Thoracic aorta (tissue), 2 donors: Measurements from ENCODE around the gene PLEKHD1. TPM values are rescaled to one million over a fixed set of nuclear protein-coding genes. Genes with fewer than 3 reads are reported as not detected.
"Not testable (repeated sequence)": the region's sequence is repeated elsewhere in the genome, so short reads cannot be mapped to it uniquely, and the experiment has no call there.

Experiments used
- ATAC-seq: fragments of 150-250 bp; one replicate; pipeline ENCODE4 v1.8.0; 2017; ENCODE audit warnings: low read depth; ENCODE audit not compliant: insufficient number of reproducible peaks, low FRiP score
- DNase-seq: peaks from one replicate; pipeline ENCODE4 v3.0.0-alpha.2; 2020; ENCODE audit warnings: low spot score
- H3K27ac ChIP-seq, 2 donors: fragments of 200-600 bp; sonication (generic); 1 replicate in 1 of 2; 2 replicates in 1 of 2; pipeline ENCODE4 v1.5.1; 2016; ENCODE audit warnings: mild to moderate bottlenecking in 2 of 2, moderate library complexity in 2 of 2
- H3K27me3 ChIP-seq: fragments of 200-600 bp; sonication (generic); replicated peaks from 2 replicates; pipeline ENCODE4 v1.6.0; 2016; ENCODE audit warnings: mild to moderate bottlenecking; ENCODE audit not compliant: insufficient read depth
- H3K36me3 ChIP-seq: fragments of 200-600 bp; sonication (generic); one replicate; pipeline ENCODE4 v1.5.1; 2016
- H3K4me1 ChIP-seq, 2 donors: fragments of 200-600 bp; sonication (generic); 1 replicate in 1 of 2; 2 replicates in 1 of 2; pipeline versions ENCODE4 v1.5.1 to v1.6.0; 2016; ENCODE audit warnings: low read depth in 2 of 2, mild to moderate bottlenecking in 1 of 2; ENCODE audit not compliant: control insufficient read depth in 1 of 2
- H3K4me3 ChIP-seq: fragments of 200-600 bp; sonication (generic); 2 replicates; pipeline ENCODE4 v1.5.1; 2016; ENCODE audit warnings: mild to moderate bottlenecking
- H3K9me3 ChIP-seq: fragments of 200-600 bp; sonication (generic); 2 replicates; pipeline ENCODE4 v1.5.1; 2016
- CTCF ChIP-seq: fragments of 200-600 bp; sonication (generic); IDR thresholded peaks from one replicate; pipeline ENCODE4 v1.5.1; 2019; ENCODE audit warnings: antibody characterized with exemption
- total RNA-seq, 2 donors: library from RNA; depleted of rRNA; stranded (reverse); fragments of >200 nt; gene quantifications; one replicate each; pipeline versions ENCODE4 v1.1.0 to v1.2.3, GENCODE V29; 2016

PLEKHD1 gene
- total RNA-seq, 2 donors from 2014 or later: 0.14 to 0.49 TPM

GRCh38 chr14:69473946-69474345, 10.6 kb upstream of the PLEKHD1 start:
- Histone ChIP-seq H3K27me3 (no peaks in the 10 kb centered on the region), H3K9me3 (no peaks in the 10 kb centered on the region), H3K4me3 (no peak overlapping the region), H3K4me1 (no peaks in the 10 kb centered on the region), H3K36me3 (no peaks in the 10 kb centered on the region), H3K27ac (no peak overlapping the region)
- DNase-seq (no peak), ATAC-seq (no peak)
- no peak for TF ChIP-seq CTCF

GRCh38 chr14:69475194-69475818, 9.2 kb upstream of the PLEKHD1 start:
- Histone ChIP-seq H3K27me3 (no peaks in the 10 kb centered on the region), H3K27ac (no peak overlapping the region), H3K9me3 (no peaks in the 10 kb centered on the region), H3K36me3 (no peaks in the 10 kb centered on the region), H3K4me1 (no peaks in the 10 kb centered on the region), H3K4me3 (no peak overlapping the region)
- no peak for TF ChIP-seq CTCF
- DNase-seq (no peak), ATAC-seq (no peak)

GRCh38 chr14:69476824-69477450, 7.6 kb upstream of the PLEKHD1 start:
- H3K27me3 ChIP-seq, H3K27ac ChIP-seq, ATAC-seq, H3K9me3 ChIP-seq, H3K4me1 ChIP-seq, DNase-seq, H3K36me3 ChIP-seq, H3K4me3 ChIP-seq: not testable (repeated sequence)

GRCh38 chr14:69478055-69478454, 6.5 kb upstream of the PLEKHD1 start:
- not testable (repeated sequence) for ATAC-seq, H3K4me1 ChIP-seq, DNase-seq

GRCh38 chr14:69479696-69480095, 4.8 kb upstream of the PLEKHD1 start:
- H3K27me3 ChIP-seq: peaks cover 1% of the 10 kb centered on the region
- H3K4me1 ChIP-seq: peaks cover 12 to 13% of the 10 kb centered on the region in 2 donors
- H3K4me3 ChIP-seq: no peak overlapping the region
- ATAC-seq: no peak
- no peak for TF ChIP-seq CTCF
- H3K9me3 ChIP-seq: no peaks in the 10 kb centered on the region
- H3K27ac ChIP-seq: no peak overlapping the region
- no peaks in the 10 kb centered on the region for H3K36me3 ChIP-seq
- DNase-seq: no peak

More at GRCh38 chr14:69478055-69478454, 6.5 kb upstream of the PLEKHD1 start:
- not testable (repeated sequence) for H3K36me3 ChIP-seq, H3K27ac ChIP-seq, H3K9me3 ChIP-seq, H3K27me3 ChIP-seq, H3K4me3 ChIP-seq

- DNase-seq (no peak), ATAC-seq (no peak)
- Histone ChIP-seq H3K4me1 (peaks cover 15 to 17% of the 10 kb centered on the region in 2 donors), H3K36me3 (no peaks in the 10 kb centered on the region), H3K9me3 (no peaks in the 10 kb centered on the region), H3K27ac (no peak overlapping the region), H3K27me3 (peaks cover 6% of the 10 kb centered on the region), H3K4me3 (no peak overlapping the region)
- TF ChIP-seq CTCF: no peak
Observed at GRCh38 chr14:69480136-69480535, 4.4 kb upstream of the PLEKHD1 start.
